Uterus (tissue), 2 donors: Measurements from ENCODE around the gene IGHMBP2.

Source experiments
- POLR2A ChIP-seq, 2 donors: fragments of 450-650 bp; IDR thresholded peaks; one replicate each; pipeline ENCODE4 v1.6.1; 2016; ENCODE audit warnings: antibody characterized with exemption in 2 of 2, mild to moderate bottlenecking in 1 of 2, moderate library complexity in 1 of 2
- TF ChIP-seq, protein P1 (sequence below), 4 experiments: fragments of 200-600 bp in 2 of 4; fragments of 450-650 bp in 2 of 4; sonication (generic) in 2 of 4; IDR thresholded peaks; one replicate each; pipeline ENCODE4 v1.5.1; 2016 to 2019; ENCODE audit warnings: antibody characterized with exemption in 4 of 4, mild to moderate bottlenecking in 2 of 4, moderate library complexity in 1 of 4

DNA sequence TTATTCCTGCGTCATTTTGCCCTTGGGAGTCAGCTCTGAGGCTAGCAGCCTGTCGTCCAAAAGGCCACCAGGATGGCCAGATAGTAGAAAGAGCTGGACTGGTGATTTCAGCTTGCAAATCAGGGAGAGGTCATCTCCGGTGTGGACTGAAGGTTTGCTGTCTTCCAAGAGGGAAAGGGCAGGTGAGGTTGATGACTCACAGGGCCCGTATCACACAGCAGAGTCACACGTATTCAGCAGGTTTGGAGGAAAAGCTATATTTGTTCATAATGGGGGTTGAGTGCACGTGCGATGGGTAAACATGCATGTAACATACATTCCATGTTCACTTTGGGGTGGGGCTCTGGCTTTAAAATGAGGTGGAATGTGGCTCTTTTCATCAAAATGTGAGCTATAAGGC lies 25.7 kb upstream of the IGHMBP2 start:
- TF ChIP-seq, protein P1, sequence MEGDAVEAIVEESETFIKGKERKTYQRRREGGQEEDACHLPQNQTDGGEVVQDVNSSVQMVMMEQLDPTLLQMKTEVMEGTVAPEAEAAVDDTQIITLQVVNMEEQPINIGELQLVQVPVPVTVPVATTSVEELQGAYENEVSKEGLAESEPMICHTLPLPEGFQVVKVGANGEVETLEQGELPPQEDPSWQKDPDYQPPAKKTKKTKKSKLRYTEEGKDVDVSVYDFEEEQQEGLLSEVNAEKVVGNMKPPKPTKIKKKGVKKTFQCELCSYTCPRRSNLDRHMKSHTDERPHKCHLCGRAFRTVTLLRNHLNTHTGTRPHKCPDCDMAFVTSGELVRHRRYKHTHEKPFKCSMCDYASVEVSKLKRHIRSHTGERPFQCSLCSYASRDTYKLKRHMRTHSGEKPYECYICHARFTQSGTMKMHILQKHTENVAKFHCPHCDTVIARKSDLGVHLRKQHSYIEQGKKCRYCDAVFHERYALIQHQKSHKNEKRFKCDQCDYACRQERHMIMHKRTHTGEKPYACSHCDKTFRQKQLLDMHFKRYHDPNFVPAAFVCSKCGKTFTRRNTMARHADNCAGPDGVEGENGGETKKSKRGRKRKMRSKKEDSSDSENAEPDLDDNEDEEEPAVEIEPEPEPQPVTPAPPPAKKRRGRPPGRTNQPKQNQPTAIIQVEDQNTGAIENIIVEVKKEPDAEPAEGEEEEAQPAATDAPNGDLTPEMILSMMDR (IDR thresholded peaks at IDR 0.05) = no peak
- TF ChIP-seq POLR2A (IDR thresholded peaks at IDR 0.05) = no peak
